Raji (cell line): Measurements from ENCODE around the gene MSX2.

ENCODE experiments used
- POLR2A ChIP-seq: IDR thresholded peaks from 2 replicates; pipeline ENCODE4 v1.6.1; 2011; ENCODE audit warnings: low read depth, low read length, control low read depth; ENCODE audit not compliant: insufficient read depth

Gene MSX2

GRCh38 chr5:174777111-174777510, 52.7 kb downstream of the MSX2 start:
- no peak for TF ChIP-seq POLR2A

GRCh38 chr5:174777583-174777982, 53.2 kb downstream of the MSX2 start:
- no peak for TF ChIP-seq POLR2A
